C4-2B (cell line): ENCODE results near the gene TLL2.

Experiments used
- CTCF ChIP-seq: fragments of 450-650 bp; conservative IDR thresholded peaks from 2 replicates; pipeline ENCODE4 v1.5.1; 2017; ENCODE audit warnings: mild to moderate bottlenecking
- ZFX ChIP-seq: fragments of 450-650 bp; IDR thresholded peaks from 2 replicates; pipeline ENCODE4 v1.6.1; 2017

GRCh38 chr10:96427291-96427690 is 86.4 kb downstream of the TLL2 start:
- no peak for TF ChIP-seq CTCF
- TF ChIP-seq ZFX: no peak
